HuH-7 (cell line): ENCODE measurements around the gene LDLRAD3.
A peak's percentile ranks its signal among the peaks of the same experiment; 100 is the strongest.

Source experiments
- DNase-seq: peaks from one replicate; pipeline ENCODE4 v3.0.0; 2011; ENCODE audit warnings: low spot score

Gene LDLRAD3

GRCh38 chr11:36238881-36239280, 295.0 kb downstream of the LDLRAD3 start:
- DNase-seq: no peak

GRCh38 chr11:36239636-36240035, 295.8 kb downstream of the LDLRAD3 start:
- DNase-seq: no peak

- no peak for DNase-seq
Measured at GRCh38 chr11:36240173-36240572, 296.3 kb downstream of the LDLRAD3 start.

GRCh38 chr11:36240801-36241200, 296.9 kb downstream of the LDLRAD3 start:
- DNase-seq: no peak

- DNase-seq: no peak
Measured at GRCh38 chr11:36241497-36241896, 297.6 kb downstream of the LDLRAD3 start.

GRCh38 chr11:36243641-36244040, 299.8 kb downstream of the LDLRAD3 start:
- DNase-seq: no peak

- DNase-seq: no peak
Measured at GRCh38 chr11:36247493-36247892, 303.6 kb downstream of the LDLRAD3 start.

- DNase-seq: no peak
Measured at GRCh38 chr11:36248436-36248835, 304.6 kb downstream of the LDLRAD3 start.

GRCh38 chr11:36249246-36249645, 305.4 kb downstream of the LDLRAD3 start:
- DNase-seq: no peak

- no peak for DNase-seq
Measured at GRCh38 chr11:36251823-36252222, 308.0 kb downstream of the LDLRAD3 start.

- DNase-seq: no peak
Measured at GRCh38 chr11:36253238-36253637, 309.4 kb downstream of the LDLRAD3 start.

GRCh38 chr11:36254713-36255112, 310.9 kb downstream of the LDLRAD3 start:
- no peak for DNase-seq

- DNase-seq: no peak
Measured at GRCh38 chr11:36257351-36257750, 313.5 kb downstream of the LDLRAD3 start.

- DNase-seq: peak; percentile 62
Measured at GRCh38 chr11:36258730-36259360, 315.0 kb downstream of the LDLRAD3 start.

- DNase-seq: no peak
Measured at GRCh38 chr11:36261094-36261493, 317.2 kb downstream of the LDLRAD3 start.

- no peak for DNase-seq
Measured at GRCh38 chr11:36264011-36264972, 320.4 kb downstream of the LDLRAD3 start.

GRCh38 chr11:36264973-36265344, 321.1 kb downstream of the LDLRAD3 start:
- no peak for DNase-seq

- DNase-seq: peak; percentile 58
Measured at GRCh38 chr11:36265793-36266628, 322.1 kb downstream of the LDLRAD3 start.

GRCh38 chr11:36266767-36267166, 322.9 kb downstream of the LDLRAD3 start:
- no peak for DNase-seq

GRCh38 chr11:36268337-36268985, 324.6 kb downstream of the LDLRAD3 start:
- DNase-seq: no peak

- no peak for DNase-seq
Measured at GRCh38 chr11:36270701-36271100, 326.8 kb downstream of the LDLRAD3 start.
